ENCODE data around the gene PPP1R12A. TPM values are rescaled to one million over a fixed set of nuclear protein-coding genes. Genes with fewer than 3 reads are reported as not detected.

Gene PPP1R12A
- total RNA-seq, 2 donors from 2014 or later = 68.7 to 86.9 TPM

GRCh38 chr12:79927772-79928474, 7.0 kb downstream of the PPP1R12A start:
- Histone ChIP-seq H3K36me3 (no peaks in the 10 kb centered on the region), H3K4me1 (replicated peaks) (peaks cover 2% of the 10 kb centered on the region), H3K9me3 (no peaks in the 10 kb centered on the region), H3K27ac (no peak overlapping the region), H3K4me3 (no peak overlapping the region), H3K27me3 (replicated peaks; ENCODE audit: insufficient read depth) (no peaks in the 10 kb centered on the region)
- DNase-seq (ENCODE audit: low spot score) = no peak
- no peak for TF ChIP-seq POLR2AphosphoS5 (IDR thresholded peaks at IDR 0.05)
- TF ChIP-seq CTCF (IDR thresholded peaks at IDR 0.05) = no peak
- TF ChIP-seq POLR2A (IDR thresholded peaks at IDR 0.05) = no peak
- WGBS = 8% methylated on average over 1 of the region's 1 CpG
- intact Hi-C loops (cut with DNase I) = no loop called here

- Histone ChIP-seq H3K27me3 (replicated peaks; ENCODE audit: insufficient read depth) (no peaks in the 10 kb centered on the region), H3K4me1 (replicated peaks) (peaks cover 2% of the 10 kb centered on the region), H3K4me3 (no peak overlapping the region), H3K36me3 (no peaks in the 10 kb centered on the region), H3K27ac (no peak overlapping the region), H3K9me3 (no peaks in the 10 kb centered on the region)
- TF ChIP-seq POLR2A (IDR thresholded peaks at IDR 0.05) = no peak
- no peak for TF ChIP-seq POLR2AphosphoS5 (IDR thresholded peaks at IDR 0.05)
- no peak for TF ChIP-seq CTCF (IDR thresholded peaks at IDR 0.05)
- 53% methylated on average over 3 of the region's 3 CpGs for WGBS
- intact Hi-C loops (cut with DNase I) = no loop called here
- DNase-seq (ENCODE audit: low spot score) = no peak
These were observed 7.9 kb downstream of the PPP1R12A start for GRCh38 chr12:79926951-79927350.

GRCh38 chr12:79925492-79925891, 9.4 kb downstream of the PPP1R12A start:
- no peak overlapping the region for H3K27ac ChIP-seq
- no peaks in the 10 kb centered on the region for H3K36me3 ChIP-seq
- no peak for TF ChIP-seq POLR2AphosphoS5 (IDR thresholded peaks at IDR 0.05)
- TF ChIP-seq CTCF (IDR thresholded peaks at IDR 0.05) = no peak
- no peak for TF ChIP-seq POLR2A (IDR thresholded peaks at IDR 0.05)
- H3K4me3 ChIP-seq = no peak overlapping the region
- H3K27me3 ChIP-seq (replicated peaks; ENCODE audit: insufficient read depth) = no peaks in the 10 kb centered on the region
- DNase-seq (ENCODE audit: low spot score) = no peak
- no peaks in the 10 kb centered on the region for H3K9me3 ChIP-seq
- H3K4me1 ChIP-seq (replicated peaks) = peaks cover 2% of the 10 kb centered on the region
- 45% methylated on average over 1 of the region's 1 CpG for WGBS
- intact Hi-C loops (cut with DNase I) = no loop called here

- no peaks in the 10 kb centered on the region for H3K4me1 ChIP-seq (replicated peaks)
- WGBS = 75% methylated on average over 1 of the region's 1 CpG
These were observed 13.1 kb downstream of the PPP1R12A start for GRCh38 chr12:79921786-79922185.

More at GRCh38 chr12:79921786-79922185, 13.1 kb downstream of the PPP1R12A start:
- Histone ChIP-seq H3K4me3 (no peak overlapping the region), H3K9me3 (no peaks in the 10 kb centered on the region), H3K27ac (no peak overlapping the region), H3K36me3 (no peaks in the 10 kb centered on the region), H3K27me3 (replicated peaks; ENCODE audit: insufficient read depth) (no peaks in the 10 kb centered on the region)
- no peak for TF ChIP-seq POLR2AphosphoS5 (IDR thresholded peaks at IDR 0.05)
- TF ChIP-seq CTCF (IDR thresholded peaks at IDR 0.05) = no peak
- TF ChIP-seq POLR2A (IDR thresholded peaks at IDR 0.05) = no peak
- DNase-seq (ENCODE audit: low spot score) = no peak
- intact Hi-C loops (cut with DNase I) = no loop called here

All from prostate gland (tissue), 2 donors.